Inferior parietal cortex (tissue), 1 donor: Measurements from ENCODE around the gene FAXC.
A peak's percentile ranks its signal among the peaks of the same experiment; 100 is the strongest.
"Not testable (repeated sequence)": the region's sequence is repeated elsewhere in the genome, so short reads cannot be mapped to it uniquely, and the experiment has no call there.

Experiments used
- DNase-seq: peaks from one replicate; pipeline ENCODE4 v3.0.0-alpha.2; 2016; ENCODE audit errors: extremely low spot score

FAXC gene

GRCh38 chr6:99285881-99286280, 63.6 kb downstream of the FAXC start:
- no peak for DNase-seq

- DNase-seq, result no peak
Observed at GRCh38 chr6:99282479-99283062, 66.9 kb downstream of the FAXC start.

- no peak for DNase-seq
Observed at GRCh38 chr6:99276747-99277146, 72.7 kb downstream of the FAXC start.

- DNase-seq, result no peak
Observed at GRCh38 chr6:99270826-99271225, 78.6 kb downstream of the FAXC start.

- DNase-seq, result no peak
Observed at GRCh38 chr6:99270030-99270429, 79.4 kb downstream of the FAXC start.

- no peak for DNase-seq
Observed at GRCh38 chr6:99269207-99269606, 80.3 kb downstream of the FAXC start.

GRCh38 chr6:99266996-99267395, 82.5 kb downstream of the FAXC start:
- not testable (repeated sequence) for DNase-seq

GRCh38 chr6:99265447-99265846, 84.0 kb downstream of the FAXC start:
- DNase-seq, result not testable (repeated sequence)

GRCh38 chr6:99254616-99255550, 94.6 kb downstream of the FAXC start:
- no peak for DNase-seq

GRCh38 chr6:99253271-99253670, 96.2 kb downstream of the FAXC start:
- DNase-seq, result no peak

DNA sequence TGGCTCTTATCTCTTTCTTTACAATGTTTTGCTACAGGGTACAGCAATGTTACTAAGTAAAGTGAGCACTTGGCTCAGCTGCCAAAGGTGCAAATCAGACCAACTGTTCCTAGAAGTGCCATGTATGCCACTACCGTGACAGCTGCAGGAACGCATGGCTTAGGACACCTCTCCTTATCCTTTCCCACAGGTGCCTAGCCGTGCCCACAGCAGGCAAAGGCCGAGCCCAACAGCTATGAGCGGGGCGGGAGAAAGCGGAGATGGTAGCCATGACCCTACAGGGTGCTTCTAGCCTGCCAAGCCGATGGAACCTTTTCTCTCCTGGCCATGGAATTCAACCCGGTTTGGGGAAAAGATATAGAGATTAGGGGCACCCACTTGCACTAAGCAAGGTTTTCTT, 97.1 kb downstream of the FAXC start:
- no peak for DNase-seq

DNA sequence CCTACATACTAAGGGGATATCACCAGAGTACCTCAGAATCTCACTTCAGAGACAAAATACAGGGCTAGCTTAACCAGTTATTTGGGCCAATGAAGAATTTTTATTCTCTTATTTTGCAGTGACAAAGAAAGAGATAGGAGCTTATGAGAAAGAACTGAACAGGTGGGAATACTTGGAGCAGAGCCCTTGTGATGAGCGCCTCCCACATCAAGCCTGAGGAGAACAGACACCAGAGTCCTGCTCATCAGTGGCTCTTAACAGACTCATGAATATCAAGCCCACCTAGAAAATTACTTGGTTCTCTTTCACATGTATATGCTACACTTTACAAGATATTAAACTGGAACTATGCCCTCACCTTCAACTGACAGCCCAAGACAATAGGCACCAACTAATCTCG, 99.0 kb downstream of the FAXC start:
- no peak for DNase-seq

GRCh38 chr6:99246602-99247001, 102.9 kb downstream of the FAXC start:
- no peak for DNase-seq

- DNase-seq, result peak; percentile 66
Observed at GRCh38 chr6:99241905-99242534, 107.5 kb downstream of the FAXC start.

DNA sequence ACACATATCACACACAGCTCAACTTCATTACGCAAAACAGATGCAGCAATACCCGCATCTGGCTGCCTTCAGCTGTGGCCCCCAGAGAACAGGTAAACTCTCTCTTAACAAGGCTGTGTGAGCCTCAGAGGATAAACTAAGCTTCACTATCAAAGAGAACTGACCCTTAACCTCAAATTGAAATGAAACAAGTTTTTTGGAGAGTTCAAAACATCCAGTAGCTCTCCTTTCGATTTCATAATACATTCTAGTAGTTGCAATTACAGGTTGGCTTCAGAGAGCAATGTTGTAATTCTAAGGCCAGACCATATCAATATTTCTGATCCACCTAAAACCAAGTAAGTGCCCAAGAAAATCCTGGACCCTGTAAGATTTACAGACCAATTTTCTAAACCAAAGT, 113.5 kb downstream of the FAXC start:
- no peak for DNase-seq

GRCh38 chr6:99233219-99233618, 116.3 kb downstream of the FAXC start:
- DNase-seq, result no peak

DNA sequence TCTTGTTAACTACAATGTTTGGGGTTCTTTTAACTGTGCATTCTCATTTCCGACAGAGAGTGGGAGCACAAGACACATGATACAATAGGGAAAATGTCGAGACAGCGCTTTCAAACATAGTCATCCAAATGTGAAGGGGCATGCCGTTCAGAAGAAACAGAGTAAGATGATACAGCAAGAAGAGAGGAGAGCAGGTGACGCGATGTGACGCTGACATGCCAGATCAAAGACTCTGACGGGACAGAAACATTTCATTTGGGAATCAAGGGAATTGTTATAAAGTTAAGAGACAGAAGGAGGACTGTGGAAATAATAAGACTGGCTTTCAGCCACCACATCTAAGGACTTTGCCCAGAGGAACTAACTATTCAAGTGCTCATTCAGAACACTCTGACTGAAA, 117.4 kb downstream of the FAXC start:
- DNase-seq, result no peak

GRCh38 chr6:99225172-99225571, 124.3 kb downstream of the FAXC start:
- DNase-seq, result no peak
